Muscle of back (tissue), 11 donors: ENCODE results near the gene DMBT1. TPM values are rescaled to one million over a fixed set of nuclear protein-coding genes. Genes with fewer than 3 reads are reported as not detected.
A peak's percentile ranks its signal among the peaks of the same experiment; 100 is the strongest.

ENCODE experiments used
- DNase-seq, 3 donors: peaks; one replicate each; pipeline versions ENCODE4 v3.0.0 to v3.0.0-alpha.2; 2013
- polyA plus RNA-seq, 10 donors: library from polyadenylated mRNA; unstranded; fragments of 120-200 nt; gene quantifications; one replicate each; pipeline ENCODE4 v1.2.1, GENCODE V29; 2013; ENCODE audit not compliant: insufficient read length in 10 of 10

DMBT1 gene
- polyA plus RNA-seq, 10 donors = 0.19 to 1.9 TPM; not detected in 8

DNA sequence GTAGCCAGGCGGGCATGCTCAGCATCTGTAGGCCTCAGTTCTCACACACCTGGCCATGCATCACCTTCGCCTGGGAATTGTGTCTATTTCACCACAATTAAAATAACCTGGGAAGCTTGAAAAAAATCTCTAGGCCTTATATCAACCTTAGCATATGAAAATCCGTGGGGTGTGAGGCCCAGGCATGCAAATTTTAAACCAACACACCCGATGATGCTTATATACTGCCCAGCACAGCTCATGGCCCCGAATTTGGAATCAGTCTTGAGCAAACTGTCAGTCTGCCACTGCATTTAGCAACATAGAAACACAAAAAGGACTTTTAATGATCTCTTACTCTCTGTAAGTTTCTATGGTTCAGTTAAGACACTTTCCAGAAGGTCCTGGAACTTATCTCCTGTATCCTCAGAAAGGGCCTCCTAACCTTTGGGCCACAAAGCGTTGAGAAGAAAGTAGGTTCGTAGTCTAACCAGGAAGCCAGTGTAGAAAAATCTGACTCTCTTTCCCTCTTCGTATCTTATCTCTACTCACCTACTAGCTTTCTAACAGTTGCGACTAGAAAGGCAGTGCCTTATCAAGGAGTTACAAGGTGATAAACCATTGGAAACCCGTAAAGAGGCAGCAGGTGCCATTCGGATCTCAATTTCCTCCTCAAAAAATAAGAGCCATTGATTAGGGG is 12.0 kb upstream of the DMBT1 start:
- DNase-seq = no peak

DNA sequence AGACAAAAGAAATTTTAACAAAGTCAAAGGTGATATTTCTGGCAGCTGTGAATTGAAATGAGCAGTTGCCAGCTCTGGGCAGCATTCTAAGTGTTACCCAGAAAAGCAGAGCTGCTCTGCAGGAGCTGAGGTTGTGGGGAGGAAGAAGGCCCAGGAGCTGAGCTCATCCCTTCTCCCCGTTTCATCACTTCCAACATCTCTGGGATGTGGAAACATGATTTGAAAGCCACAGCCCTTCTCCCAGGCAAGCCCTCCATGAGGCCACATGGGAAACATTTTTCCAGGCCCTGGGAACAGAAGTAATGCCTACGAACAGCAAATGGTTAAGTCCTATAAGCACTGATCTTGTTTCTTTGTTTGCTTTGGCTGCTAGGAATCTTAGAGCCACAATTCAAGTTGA is 10.9 kb upstream of the DMBT1 start:
- DNase-seq = no peak

DNA sequence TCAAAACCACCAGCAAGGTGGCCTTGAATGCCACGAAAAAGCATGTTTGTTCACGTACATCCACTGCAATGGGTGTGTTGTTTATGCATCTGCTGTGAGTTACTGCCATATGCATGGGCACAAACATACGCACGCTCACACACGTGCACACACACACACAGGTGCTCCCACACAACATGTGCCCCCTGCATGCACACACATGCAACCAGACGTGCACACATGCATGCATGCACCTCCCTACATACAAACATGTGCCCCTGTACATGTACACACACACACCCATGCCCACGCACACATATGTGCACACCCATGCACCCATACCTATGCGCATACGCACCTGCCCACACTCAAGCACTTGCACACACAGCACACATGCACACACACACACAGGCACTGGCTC is 10.1 kb upstream of the DMBT1 start:
- no peak for DNase-seq

DNA sequence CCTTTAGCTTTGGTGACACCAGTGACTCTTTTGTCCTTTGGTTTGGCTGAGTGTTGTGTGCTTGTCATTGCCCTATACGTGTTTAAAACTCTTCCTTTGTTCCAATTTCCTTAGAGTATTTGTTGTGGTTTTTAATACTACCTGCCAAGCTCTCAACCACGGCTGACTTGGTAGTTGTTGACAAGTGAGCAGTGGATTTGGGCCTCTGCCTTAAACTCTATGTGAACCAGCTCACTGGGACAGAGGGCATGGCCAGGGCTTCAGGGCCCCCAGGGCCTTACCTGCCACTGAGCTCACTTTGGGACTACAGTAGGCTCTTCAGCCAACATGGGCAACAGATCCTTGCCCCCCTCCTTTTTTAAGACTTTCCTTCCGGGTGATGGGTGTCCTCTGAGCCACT is 9.6 kb upstream of the DMBT1 start:
- DNase-seq = no peak

DNA sequence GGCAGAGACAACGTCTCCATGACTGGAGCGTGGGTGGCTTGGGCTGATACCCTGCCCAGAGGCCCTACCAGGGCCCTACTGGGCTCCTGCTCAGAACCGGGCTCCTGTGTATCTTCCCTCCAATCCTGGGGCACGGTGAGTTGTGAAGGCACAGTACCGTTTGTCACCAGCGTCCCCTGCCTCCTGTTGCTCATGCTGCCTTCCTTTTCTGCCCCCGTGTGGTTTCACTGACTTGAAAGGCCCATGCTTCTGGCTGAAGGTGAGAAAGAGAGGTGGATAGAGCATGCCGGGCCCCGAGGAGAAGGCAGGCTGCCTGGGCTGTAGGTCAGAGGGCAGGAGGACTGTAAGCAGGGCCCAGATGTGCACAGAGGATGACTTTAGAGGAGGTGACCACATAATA is 9.1 kb upstream of the DMBT1 start:
- DNase-seq = no peak

DNA sequence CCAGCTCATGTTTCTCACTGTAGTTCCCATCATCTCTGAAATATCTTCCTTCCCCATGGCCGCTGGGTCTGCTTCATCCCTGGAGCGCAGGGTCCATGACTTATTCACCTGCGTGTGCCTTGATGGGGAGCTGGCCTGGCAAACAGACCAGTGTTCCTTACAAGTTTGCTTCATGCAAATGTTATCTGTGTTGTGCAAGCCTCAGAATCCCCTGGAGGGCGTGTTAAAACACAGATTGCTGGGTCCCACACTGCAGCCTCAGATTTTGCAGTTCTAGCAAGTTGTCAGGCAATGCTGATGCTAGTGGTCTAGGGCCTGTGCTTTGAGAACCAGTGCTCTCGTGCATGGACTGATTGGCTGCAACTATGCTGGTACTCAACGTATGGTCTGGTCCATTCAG is 7.2 kb upstream of the DMBT1 start:
- no peak for DNase-seq

DNA sequence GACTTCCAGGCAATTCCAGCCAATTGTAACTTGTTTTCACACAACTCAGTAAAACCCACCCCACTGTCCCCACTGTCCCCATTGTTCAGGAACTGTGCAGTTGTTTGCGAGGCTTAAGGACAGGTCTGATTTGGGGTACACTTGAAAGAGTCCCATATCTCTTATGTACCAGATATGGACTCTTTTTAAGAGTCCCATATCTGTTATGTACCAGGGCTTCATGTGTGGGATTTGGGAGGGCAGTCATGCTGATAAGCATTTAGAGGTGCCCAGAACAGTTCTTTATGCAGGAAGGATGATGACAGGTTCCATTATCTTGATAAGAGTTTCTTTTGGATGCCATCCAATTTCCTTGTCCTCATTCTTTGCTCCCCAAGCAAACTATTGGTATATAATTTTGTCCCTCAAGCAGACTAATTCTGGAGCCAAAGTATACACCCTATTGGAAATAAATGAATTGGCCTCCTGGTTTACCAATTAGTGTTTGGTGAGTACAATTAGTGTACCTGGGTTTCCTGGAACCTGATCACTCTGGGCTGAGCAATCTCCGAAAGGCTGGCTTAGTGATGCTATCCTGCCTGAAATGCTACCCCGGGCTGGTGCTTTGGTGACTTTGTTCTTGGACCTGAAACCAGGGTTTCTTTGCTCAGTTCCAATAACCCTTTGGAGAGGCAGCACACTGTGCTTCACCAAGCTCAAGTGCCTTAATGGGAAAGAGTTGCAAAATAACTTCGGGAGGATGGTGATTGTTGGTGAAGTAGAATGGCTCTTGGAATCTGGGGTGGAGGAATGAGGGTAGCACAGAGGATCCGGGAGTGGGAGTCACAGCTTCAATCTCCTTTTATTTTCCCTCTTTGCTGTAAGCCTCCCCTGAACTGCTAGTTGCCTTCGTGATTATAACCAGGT is 6.2 kb upstream of the DMBT1 start:
- no peak for DNase-seq

DNA sequence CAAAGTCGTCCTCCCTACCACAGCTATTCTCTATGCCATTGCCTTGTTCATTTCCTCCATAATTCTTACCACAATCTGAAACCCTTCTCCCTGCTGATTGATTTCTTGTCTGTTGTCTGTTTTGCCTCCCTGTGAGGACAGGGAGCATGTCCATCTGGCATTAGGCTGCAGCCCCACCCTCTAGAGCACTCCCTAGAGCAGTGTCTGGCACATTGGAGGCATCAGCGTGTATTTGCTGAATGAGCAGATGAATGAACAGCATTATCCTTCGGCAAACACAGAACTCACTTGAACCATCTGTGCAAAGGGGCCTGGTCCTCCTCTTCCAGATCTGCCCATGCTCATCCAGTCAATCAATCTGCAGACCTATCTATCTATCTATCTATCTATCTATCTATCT is 5.1 kb upstream of the DMBT1 start:
- DNase-seq = no peak

DNA sequence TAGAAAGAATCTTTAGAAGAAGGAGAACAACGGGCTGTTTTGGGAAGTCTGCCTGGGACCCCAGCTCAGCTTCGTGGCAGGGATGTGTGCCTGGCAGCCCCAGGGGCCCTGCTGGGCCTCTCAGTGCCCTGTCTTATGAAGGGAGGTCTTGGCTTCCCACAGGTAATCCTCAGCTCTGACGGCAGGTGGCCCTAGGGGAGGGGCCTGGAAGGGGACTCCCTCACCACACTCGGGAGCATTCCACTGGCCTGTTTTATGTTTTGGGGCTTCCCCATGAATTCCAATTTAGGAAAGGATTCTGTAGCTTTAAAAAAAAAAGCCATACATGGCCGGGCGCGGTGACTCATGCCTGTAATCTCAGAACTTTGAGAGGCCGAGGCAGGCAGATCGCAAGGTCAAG is 3.0 kb upstream of the DMBT1 start:
- DNase-seq = no peak

DNA sequence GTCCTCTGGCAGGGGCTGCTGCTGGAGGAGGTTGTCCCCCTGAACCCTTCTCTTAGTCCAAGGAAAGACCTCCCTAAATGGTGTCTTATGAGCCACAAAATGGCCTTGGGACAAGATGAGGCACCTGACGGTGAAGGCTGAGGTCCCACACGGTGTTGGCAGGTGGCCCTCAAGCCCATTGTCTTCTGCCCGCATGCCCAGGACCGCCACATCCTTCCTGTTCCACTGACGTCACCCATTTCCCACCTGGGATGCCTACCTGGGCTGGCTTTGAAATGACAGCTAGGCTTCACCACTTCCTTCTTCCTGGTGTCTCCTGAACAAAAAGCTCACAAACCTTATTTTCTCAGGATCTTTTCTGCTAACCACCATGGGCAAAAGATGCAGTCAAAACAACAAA is 2.1 kb upstream of the DMBT1 start:
- DNase-seq = no peak

DNA sequence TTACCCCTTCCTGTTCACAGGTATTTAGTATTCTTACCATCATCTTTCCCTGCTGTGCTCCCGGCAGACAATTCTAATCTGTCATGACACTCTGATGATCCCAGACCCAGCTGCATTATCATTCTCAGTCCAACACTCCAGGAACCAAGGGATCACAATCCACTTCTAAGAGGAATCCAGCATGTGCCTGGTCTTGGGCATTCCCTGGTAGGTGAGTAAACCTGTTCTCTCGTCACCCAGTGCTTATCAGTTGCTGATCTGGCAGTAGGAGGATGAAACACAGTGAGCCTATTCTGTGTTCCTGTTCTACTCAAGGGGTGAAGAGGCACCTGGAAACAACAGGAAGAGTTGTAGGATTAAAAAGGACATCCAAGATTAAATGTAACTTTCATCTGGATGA is 1.3 kb upstream of the DMBT1 start:
- no peak for DNase-seq

DNA sequence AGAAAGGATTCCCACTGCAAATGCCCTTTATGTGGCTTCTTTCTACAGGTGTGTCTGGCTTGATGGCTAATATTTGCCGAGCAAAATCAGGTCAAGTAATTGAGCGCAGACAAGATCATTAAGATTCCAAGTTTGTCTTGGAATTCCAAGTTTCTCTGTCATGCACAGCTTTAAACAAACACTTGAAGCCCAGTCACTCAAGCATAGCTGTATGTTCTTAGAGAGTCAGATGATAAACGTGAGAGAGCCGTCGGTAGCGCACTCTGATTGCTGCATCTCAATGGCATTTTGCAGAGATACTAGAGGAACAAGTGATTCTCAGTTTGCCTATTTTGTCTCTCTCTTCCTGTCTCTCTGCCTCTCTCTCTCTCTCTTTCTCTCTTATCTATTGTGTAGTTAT is 658 bp downstream of the DMBT1 start:
- DNase-seq = no peak

DNA sequence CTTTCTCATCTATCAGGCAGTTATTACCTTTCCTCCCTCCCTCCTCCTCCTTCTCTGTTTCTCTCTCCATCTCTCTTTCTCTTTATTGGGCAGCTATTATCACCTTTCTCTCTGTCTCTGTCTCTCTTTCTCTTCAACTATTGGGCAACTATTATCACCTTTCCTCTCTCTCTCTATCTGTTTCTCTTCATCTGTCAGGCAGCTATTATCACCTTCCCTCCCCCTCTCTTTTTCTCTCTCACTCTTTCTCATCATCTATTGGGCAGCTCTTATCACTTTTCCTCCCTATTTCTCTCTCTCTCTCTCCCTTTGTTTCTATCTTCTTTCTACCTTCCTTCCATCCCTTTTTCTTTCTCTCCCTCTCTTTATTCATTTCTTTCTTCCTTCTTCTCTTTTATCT is 1.2 kb downstream of the DMBT1 start:
- no peak for DNase-seq

DNA sequence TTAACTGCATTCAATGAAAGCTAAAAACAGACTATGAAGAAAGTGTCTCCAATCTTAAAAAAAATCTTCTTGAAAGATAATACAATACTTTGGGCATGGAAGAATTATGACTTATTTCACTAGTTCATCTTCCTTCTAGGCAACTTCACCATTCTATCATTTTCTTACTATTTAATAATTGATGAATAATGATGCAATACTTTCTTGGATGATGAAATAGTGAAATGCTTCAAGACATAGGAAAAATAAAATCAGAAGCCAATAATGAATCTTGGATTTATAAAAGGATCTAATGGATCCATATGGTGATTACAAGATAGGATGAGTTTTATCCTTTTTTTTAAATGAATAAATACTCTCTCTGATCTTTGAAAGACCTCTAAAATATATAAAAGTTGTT is 4.4 kb downstream of the DMBT1 start:
- no peak for DNase-seq

DNA sequence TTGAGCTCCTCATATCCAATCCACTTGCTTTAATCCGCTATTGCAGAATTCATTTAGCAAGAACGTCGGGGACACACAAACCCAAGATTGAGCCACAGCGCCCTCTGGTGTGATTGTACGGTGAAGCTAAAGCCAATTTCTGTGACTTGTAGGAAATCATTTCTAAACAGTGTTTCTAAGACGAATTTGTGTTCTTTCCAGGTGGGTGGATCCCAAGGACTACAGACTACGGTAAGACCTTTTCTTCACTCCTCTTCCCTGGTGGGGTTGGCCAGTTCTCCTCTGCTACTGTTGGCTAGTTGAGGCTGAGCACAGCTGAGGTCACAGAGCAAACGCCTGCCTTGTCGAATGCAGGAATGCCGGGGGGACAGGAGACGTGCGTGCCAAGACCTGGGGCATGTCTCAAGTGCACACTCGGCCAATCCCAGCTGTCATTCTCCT is 5.2 kb downstream of the DMBT1 start:
- DNase-seq = peak; percentile 80 to 93 (median 89)

DNA sequence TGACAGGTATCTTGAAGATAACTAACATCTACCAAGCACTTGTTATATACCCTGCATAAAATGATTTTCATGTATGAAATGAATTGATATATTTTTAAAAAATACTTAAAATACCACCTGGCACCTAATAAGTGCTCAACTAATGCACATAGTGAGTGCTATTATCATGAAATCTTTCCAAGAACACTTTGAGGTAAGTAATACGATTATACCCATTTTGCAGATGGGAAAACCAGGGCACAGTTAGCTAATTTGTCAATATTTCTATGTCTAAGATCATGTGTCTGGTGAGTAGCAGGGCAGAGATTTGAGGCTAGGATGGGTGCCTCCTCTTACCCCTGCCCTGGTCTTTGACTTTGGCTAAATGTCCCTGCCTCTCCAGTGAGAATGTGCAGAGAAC is 6.1 kb downstream of the DMBT1 start:
- DNase-seq = no peak

DNA sequence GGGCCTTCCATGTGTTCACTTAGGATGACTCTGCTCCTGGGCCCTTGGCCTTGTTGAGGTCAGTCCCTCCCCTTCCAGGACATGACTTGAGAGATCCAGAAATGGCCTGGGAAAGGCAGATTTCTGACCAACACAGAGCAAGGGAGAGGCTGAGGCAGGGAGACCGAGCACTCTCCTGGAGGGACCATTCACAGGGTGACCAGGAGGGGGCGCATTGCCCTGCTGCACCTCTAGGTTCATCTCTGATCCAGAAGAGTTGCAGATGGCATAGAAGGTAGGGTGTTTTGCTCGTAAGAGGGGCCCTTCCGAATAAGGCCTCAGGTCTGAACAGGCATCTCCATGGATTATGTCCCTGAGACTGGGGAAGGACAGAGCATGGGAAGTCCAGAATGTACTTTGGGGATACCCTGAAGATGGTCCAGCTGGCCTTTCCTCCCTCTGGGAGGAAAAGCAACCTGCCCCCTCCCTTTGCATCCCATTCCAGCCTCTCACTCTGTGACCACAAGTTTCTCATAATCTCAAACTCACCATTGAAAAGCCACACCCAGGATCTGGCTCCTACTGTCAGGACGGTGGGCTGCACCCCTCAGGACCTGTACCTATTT is 6.6 kb downstream of the DMBT1 start:
- DNase-seq = no peak

DNA sequence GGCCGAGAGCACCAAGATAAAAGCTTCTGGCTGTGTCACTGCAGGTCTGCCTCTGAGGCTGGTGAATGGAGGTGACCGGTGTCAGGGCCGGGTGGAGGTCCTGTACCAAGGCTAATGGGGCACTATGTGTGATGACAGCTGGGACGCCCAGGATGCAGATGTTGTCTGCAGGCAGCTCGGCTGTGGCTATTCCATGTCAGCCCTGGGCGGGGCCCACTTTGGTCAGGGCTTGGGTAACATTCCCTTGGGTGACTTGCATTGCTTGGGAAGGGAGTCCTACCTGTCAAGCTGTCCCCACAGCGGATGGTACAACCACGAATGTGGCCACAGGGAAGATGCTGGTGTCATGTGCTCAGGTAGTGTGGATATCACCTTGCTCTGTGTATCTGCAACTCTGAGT is 8.0 kb downstream of the DMBT1 start:
- no peak for DNase-seq

DNA sequence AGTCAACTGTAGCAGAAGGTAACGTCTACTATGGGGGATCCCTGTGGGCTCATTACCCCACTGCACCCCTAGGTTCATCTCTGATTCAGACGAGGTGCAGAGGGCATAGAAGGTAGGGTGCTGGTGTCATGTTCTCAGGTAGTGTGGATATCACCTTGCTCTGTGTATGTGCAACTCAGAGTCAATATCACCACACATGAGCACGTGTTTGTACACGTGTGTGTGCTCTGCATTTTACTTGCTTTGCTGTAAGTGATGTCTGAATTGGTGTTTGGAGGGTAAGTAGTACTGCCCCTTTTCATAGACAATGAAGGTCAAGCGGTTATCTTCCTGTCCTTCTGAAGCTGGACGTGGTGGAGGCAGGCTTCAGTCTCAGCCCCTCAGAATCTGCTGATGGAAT is 10.4 kb downstream of the DMBT1 start:
- DNase-seq = no peak

DNA sequence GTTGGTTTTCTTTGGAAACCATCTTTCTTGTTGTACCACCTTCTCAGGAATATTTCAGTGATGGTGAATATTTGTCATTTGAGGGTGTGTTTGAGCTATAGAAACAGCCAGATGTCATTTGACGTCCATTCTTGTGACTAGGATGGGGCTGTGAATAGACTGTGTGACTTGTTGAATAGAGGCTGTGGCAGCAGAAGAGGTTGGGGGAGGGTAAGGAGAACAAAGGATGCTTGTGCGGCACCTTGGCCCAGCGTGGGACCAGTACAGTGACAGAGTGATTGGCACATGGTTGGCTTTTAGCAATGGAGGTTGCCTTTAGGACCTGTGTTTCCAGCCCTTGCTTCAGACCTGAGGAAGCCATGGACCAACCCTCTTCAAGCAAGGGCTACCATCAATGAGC is 11.3 kb downstream of the DMBT1 start:
- no peak for DNase-seq

DNA sequence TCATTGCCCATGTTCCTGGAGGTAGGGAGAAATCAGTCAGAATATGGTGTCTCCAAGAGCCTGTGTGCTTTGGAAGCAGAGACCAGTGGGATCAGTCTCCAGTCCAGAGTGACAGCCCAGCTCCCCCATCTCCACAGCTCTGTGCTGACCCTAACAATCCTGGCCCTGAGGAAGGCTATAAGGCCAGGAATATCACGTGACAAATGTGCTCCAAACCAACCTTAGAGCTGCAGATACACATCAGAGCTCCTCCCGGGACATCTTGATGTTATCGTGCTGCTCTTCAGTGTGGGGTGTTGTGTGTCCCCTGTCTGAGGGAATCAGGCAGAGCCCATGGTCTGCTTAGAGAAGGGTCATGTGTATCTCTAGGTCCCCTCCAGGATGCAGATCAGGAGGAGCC is 15.2 kb downstream of the DMBT1 start:
- no peak for DNase-seq

DNA sequence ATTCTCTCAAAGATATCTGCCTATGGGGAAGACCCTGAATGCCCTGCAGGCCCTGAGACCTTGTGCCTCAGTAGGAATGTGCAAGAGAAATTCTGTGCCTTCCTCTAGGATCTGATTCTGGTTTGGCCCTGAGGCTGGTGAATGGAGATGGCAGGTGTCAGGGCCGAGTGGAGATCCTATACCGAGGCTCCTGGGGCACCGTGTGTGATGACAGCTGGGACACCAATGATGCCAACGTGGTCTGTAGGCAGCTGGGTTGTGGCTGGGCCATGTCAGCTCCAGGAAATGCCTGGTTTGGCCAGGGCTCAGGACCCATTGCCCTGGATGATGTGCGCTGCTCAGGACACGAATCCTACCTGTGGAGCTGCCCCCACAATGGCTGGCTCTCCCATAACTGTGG is 15.7 kb downstream of the DMBT1 start:
- DNase-seq = no peak

DNA sequence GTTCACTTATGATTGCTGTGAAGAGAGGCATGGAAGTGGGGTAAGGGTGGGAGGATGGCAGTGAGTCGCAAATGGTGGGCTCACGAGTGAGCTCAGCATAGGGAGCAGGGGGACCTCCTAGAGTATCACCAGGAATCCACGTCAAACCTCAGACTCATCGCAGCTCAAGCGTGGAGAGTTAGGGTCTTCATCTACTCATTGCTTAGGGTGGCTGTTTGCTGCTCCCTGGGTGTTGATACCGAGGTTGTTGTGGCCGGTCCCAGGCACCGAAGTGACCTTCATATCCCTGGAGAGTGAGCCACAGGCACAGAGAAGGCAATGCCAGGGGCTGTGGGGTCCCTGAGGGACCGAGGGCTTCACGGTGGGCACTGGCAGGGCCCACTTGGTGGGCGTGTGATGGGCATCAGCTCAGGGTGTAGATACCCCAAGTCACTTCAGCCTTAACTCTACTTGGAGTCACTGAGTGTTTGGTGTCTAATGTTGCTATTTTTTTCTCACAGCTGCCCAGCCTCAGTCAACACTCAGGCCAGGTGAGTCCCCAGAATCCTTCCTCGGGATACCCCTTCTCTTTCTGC is 16.8 kb downstream of the DMBT1 start:
- DNase-seq = no peak
